OCI-LY7 (cell line): ENCODE measurements around the gene IZUMO1R. TPM values are rescaled to one million over a fixed set of nuclear protein-coding genes. Genes with fewer than 3 reads are reported as not detected.

Experiments used
- BruUV-seq: library from RNA; stranded (reverse); fragments of 400-500 nt; replicated peaks from 2 replicates; lab custom pipeline; 2021; lab: Mats Ljungman, UMichigan
- CTCF ChIA-PET: fragments of 300-600 bp; sonication (Branson Sonifier 250); formaldehyde crosslinking; loops from one replicate; lab custom pipeline; 2022; ENCODE audit warnings: antibody characterized with exemption; ENCODE audit not compliant: unreplicated experiment; lab: Charles Lee
- POLR2A ChIA-PET: fragments of 300-600 bp; sonication (Branson Sonifier 250); formaldehyde crosslinking; loops from one replicate; lab custom pipeline; 2022; ENCODE audit warnings: antibody characterized with exemption; lab: Charles Lee
- DNase-seq: peaks from one replicate; pipeline ENCODE4 v3.0.0-alpha.2; 2015; ENCODE audit warnings: low spot score
- H2AFZ ChIP-seq: fragments of 200-600 bp; sonication (generic), shearing (Covaris generic); 2 replicates; pipeline ENCODE4 v1.6.1; 2014; ENCODE audit warnings: mild to moderate bottlenecking, antibody characterized with exemption, low read length, moderate library complexity
- H3K27ac ChIP-seq: fragments of 200-600 bp; sonication (generic); 2 replicates; pipeline ENCODE4 v1.5.1; 2014; ENCODE audit warnings: mixed run types, low read depth, mild to moderate bottlenecking, moderate library complexity, low read length, inconsistent platforms; ENCODE audit not compliant: poor library complexity, severe bottlenecking
- H3K36me3 ChIP-seq: fragments of 200-600 bp; sonication (generic); 2 replicates; pipeline ENCODE4 v1.6.1; 2014; ENCODE audit warnings: mild to moderate bottlenecking, antibody characterized with exemption, low read length, moderate library complexity, mixed read lengths; ENCODE audit not compliant: insufficient read depth
- H3K4me1 ChIP-seq: fragments of 200-600 bp; sonication (generic); 2 replicates; pipeline ENCODE4 v1.5.1; 2014; ENCODE audit warnings: mild to moderate bottlenecking, low read length; ENCODE audit not compliant: insufficient read depth, poor library complexity, severe bottlenecking
- H3K4me2 ChIP-seq: fragments of 200-600 bp; sonication (generic); 2 replicates; pipeline ENCODE4 v1.6.1; 2014; ENCODE audit warnings: mild to moderate bottlenecking, low read length
- H3K4me3 ChIP-seq: fragments of 200-600 bp; sonication (generic); 2 replicates; pipeline ENCODE4 v1.5.1; 2014; ENCODE audit warnings: mild to moderate bottlenecking, low read depth, low read length; ENCODE audit not compliant: poor library complexity, severe bottlenecking
- H3K79me2 ChIP-seq: fragments of 200-600 bp; sonication (generic); 2 replicates; pipeline ENCODE4 v1.6.1; 2016; ENCODE audit warnings: low read depth, mild to moderate bottlenecking, low read length, moderate library complexity, mixed read lengths; ENCODE audit not compliant: insufficient read depth
- H3K9me2 ChIP-seq: fragments of 200-600 bp; sonication (generic); 2 replicates; pipeline ENCODE4 v1.6.1; 2016; ENCODE audit warnings: mild to moderate bottlenecking, low read length, mixed read lengths; ENCODE audit not compliant: insufficient read depth
- H3K9me3 ChIP-seq: fragments of 200-600 bp; sonication (generic); 2 replicates; pipeline ENCODE4 v1.6.1; 2014; ENCODE audit warnings: mild to moderate bottlenecking, mixed run types, low read length, mixed read lengths
- H4K20me1 ChIP-seq: fragments of 200-600 bp; sonication (generic); 2 replicates; pipeline ENCODE4 v1.6.1; 2014; ENCODE audit warnings: mild to moderate bottlenecking, antibody characterized with exemption, low read length, moderate library complexity, mixed read lengths; ENCODE audit not compliant: insufficient read depth
- CTCF ChIP-seq: fragments of 200-600 bp; sonication (generic); conservative IDR thresholded peaks from 2 replicates; pipeline ENCODE4 v1.5.1; 2014; ENCODE audit warnings: mild to moderate bottlenecking, antibody characterized with exemption, low read length, moderate library complexity, mixed read lengths
- EZH2phosphoT487 ChIP-seq: fragments of 200-600 bp; sonication (generic); IDR thresholded peaks from 2 replicates; pipeline ENCODE4 v1.6.1; 2018; ENCODE audit warnings: low read depth, borderline replicate concordance, mild to moderate bottlenecking, mixed run types, antibody characterized with exemption, low read length, moderate library complexity, mixed read lengths
- intact Hi-C: fragments of 100-400 bp; cut with micrococcal nuclease; formaldehyde crosslinking; loops from one replicate; pipeline ENCODE4 v1.10.0; 2022; ENCODE audit not compliant: unreplicated experiment
- total RNA-seq, 2 experiments: library from RNA; depleted of rRNA in 1 of 2; stranded (reverse); fragments of >200 nt in 1 of 2; shearing (Covaris generic) in 1 of 2; gene quantifications; 2 replicates each; pipeline ENCODE4 v1.2.3, GENCODE V29; 2014 to 2022

Gene IZUMO1R
- total RNA-seq, 2 experiments from 2014 or later = not detected

GRCh38 chr11:94305146-94305545 is 766 bp downstream of the IZUMO1R start:
- POLR2A ChIA-PET = no interaction called here
- CTCF ChIA-PET = no interaction called here
- Histone ChIP-seq H2AFZ (no peak overlapping the region), H3K79me2 (no peaks in the 10 kb centered on the region), H3K9me3 (no peaks in the 10 kb centered on the region), H4K20me1 (no peaks in the 10 kb centered on the region), H3K4me1 (no peaks in the 10 kb centered on the region), H3K4me3 (no peak overlapping the region), H3K9me2 (no peaks in the 10 kb centered on the region), H3K36me3 (no peaks in the 10 kb centered on the region), H3K4me2 (no peak overlapping the region), H3K27ac (no peak overlapping the region)
- no peak for DNase-seq
- no TSS peak for BruUV-seq
- intact Hi-C loops = no loop called here
- TF ChIP-seq EZH2phosphoT487 = no peak
- TF ChIP-seq CTCF = no peak

- Histone ChIP-seq H3K79me2 (no peaks in the 10 kb centered on the region), H3K27ac (no peak overlapping the region), H3K9me2 (no peaks in the 10 kb centered on the region), H4K20me1 (no peaks in the 10 kb centered on the region), H3K36me3 (no peaks in the 10 kb centered on the region), H3K4me1 (no peaks in the 10 kb centered on the region), H2AFZ (no peak overlapping the region), H3K9me3 (no peaks in the 10 kb centered on the region), H3K4me3 (no peak overlapping the region), H3K4me2 (no peak overlapping the region)
- DNase-seq = no peak
- TF ChIP-seq CTCF (no peak), EZH2phosphoT487 (no peak)
- ChIA-PET POLR2A (no interaction called here), CTCF (no interaction called here)
- intact Hi-C loops = no loop called here
- BruUV-seq = no TSS peak
Observed at GRCh38 chr11:94307101-94307791, 2.9 kb downstream of the IZUMO1R start.

DNA sequence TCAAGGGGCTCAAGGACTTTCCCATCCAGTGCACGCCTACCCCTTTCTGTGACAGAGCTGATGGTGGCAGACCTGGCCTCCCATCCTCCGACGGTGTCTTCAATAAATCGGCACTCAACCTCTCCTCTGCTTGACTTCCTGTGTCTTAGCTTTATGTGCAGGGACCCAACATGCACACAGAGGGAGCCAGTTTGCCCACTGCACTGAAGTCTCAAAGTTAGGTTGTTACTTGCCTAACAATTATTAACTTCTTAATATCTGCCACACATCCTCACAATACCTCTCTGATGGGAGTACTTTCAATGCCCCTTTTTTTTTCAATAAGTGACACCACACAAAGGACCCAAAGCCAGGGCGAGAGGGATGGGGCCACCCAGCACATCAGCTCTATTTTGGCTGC is 3.6 kb downstream of the IZUMO1R start:
- ChIA-PET POLR2A (no interaction called here), CTCF (no interaction called here)
- H3K9me3 ChIP-seq = no peaks in the 10 kb centered on the region
- H4K20me1 ChIP-seq = no peaks in the 10 kb centered on the region
- intact Hi-C loops = no loop called here
- no TSS peak for BruUV-seq
- no peak overlapping the region for H3K4me2 ChIP-seq
- no peak for TF ChIP-seq EZH2phosphoT487
- TF ChIP-seq CTCF = no peak
- no peaks in the 10 kb centered on the region for H3K36me3 ChIP-seq
- DNase-seq = no peak
- no peak overlapping the region for H3K4me3 ChIP-seq
- H3K4me1 ChIP-seq = no peaks in the 10 kb centered on the region
- H2AFZ ChIP-seq = no peak overlapping the region
- H3K27ac ChIP-seq = no peak overlapping the region
- H3K9me2 ChIP-seq = no peaks in the 10 kb centered on the region
- H3K79me2 ChIP-seq = no peaks in the 10 kb centered on the region
